ENCODE results near the gene MRGPRE. TPM values are rescaled to one million over a fixed set of nuclear protein-coding genes. Genes with fewer than 3 reads are reported as not detected.
A peak's percentile ranks its signal among the peaks of the same experiment; 100 is the strongest.

The MRGPRE gene
- total RNA-seq, 1 donor from 2014 or later, result not detected

DNA sequence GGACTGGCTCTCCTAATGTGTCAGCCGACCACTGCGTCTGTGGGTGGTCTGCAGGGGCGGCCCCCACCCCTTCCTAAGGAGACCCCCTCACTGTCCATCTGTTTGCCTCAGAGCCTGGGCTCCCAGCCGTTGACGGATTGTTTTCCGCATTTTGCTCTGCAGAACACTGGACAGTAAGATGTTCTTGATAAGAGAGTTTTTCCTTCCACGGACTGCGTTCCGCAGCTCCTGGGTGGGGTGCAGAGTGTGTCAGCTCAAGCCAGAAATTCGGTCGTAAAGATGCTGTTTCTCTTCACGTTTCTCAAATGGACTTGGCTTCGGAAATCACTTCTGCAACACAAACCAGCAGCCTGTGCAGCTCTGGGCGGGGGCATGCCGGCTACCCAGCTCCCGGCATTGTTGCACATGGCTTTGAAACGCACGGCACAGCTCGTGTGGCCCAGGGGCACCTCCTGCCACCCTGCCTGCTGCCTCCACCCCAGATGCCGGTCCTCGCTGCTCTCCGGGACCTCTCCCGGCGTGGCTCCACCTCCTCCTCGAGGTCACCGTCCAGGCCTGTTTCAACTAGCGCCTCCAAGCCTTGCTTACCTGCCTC is 10.7 kb downstream of the MRGPRE start:
- peak; percentile 74 for DNase-seq (ENCODE audit: extremely low spot score, unreplicated experiment)
- TF ChIP-seq, protein P1, sequence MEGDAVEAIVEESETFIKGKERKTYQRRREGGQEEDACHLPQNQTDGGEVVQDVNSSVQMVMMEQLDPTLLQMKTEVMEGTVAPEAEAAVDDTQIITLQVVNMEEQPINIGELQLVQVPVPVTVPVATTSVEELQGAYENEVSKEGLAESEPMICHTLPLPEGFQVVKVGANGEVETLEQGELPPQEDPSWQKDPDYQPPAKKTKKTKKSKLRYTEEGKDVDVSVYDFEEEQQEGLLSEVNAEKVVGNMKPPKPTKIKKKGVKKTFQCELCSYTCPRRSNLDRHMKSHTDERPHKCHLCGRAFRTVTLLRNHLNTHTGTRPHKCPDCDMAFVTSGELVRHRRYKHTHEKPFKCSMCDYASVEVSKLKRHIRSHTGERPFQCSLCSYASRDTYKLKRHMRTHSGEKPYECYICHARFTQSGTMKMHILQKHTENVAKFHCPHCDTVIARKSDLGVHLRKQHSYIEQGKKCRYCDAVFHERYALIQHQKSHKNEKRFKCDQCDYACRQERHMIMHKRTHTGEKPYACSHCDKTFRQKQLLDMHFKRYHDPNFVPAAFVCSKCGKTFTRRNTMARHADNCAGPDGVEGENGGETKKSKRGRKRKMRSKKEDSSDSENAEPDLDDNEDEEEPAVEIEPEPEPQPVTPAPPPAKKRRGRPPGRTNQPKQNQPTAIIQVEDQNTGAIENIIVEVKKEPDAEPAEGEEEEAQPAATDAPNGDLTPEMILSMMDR (IDR thresholded peaks at IDR 0.05), result no peak

DNA sequence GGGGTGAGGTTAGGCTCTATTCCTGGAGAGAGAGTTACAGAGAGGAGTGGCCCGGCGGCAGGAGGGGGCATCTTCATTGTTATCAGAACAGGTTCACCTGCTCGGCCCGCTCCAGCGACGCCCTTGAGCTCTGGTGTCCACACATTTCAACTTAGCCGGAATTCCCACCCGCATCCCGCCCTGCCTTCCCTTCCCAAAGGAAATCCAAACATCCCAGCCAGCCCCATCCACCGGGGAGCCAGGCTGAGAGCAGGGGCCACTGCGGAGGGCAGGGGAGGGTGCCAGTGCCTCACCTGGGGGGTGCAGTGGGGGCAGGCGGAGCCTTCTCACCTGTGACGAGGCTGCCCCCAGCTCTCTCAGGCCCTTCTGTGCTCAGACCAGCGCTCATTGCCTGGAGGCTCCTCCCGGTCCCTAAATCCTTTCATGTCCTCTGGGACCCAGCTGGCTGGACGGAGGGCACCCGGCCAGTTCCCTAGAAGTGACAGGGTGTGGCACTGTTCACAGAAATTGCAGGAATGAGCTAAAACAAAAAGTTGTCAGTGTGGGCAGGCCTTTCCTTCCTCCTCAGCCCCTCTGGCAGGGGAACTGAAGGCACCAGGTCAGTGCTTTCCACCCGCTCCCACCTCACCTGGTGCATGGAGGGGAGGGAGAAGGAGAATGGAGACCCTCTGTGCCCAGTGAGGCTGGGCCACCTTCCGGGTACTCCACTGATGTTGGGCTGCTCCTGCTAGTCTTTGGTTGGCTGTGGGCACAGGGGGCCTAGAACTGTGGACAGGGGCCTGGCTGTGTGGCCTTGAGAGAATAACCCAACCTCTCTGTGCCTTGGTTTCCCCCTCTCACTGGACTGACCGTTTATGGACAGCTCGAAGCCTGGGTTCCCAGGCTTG is 11.5 kb downstream of the MRGPRE start:
- Mint-ChIP-seq H3K36me3 (ENCODE audit: unreplicated experiment) (no peaks in the 10 kb centered on the region), H3K4me3 (ENCODE audit: unreplicated experiment) (no peak overlapping the region), H3K9me3 (ENCODE audit: unreplicated experiment) (no peaks in the 10 kb centered on the region), H3K4me1 (ENCODE audit: unreplicated experiment) (peaks cover 6% of the 10 kb centered on the region), H3K27me3 (ENCODE audit: unreplicated experiment) (peaks cover 29% of the 10 kb centered on the region), H3K27ac (ENCODE audit: unreplicated experiment) (no peak overlapping the region)
- TF ChIP-seq, protein P1 (IDR thresholded peaks at IDR 0.05), result no peak
- DNase-seq (ENCODE audit: extremely low spot score, unreplicated experiment), result peak; percentile 63

More for the DNA sequence above, 10.7 kb downstream of the MRGPRE start:
- Mint-ChIP-seq H3K27ac (ENCODE audit: unreplicated experiment) (no peak overlapping the region), H3K4me1 (ENCODE audit: unreplicated experiment) (peaks cover 6% of the 10 kb centered on the region), H3K4me3 (ENCODE audit: unreplicated experiment) (no peak overlapping the region), H3K36me3 (ENCODE audit: unreplicated experiment) (no peaks in the 10 kb centered on the region), H3K27me3 (ENCODE audit: unreplicated experiment) (peaks cover 29% of the 10 kb centered on the region), H3K9me3 (ENCODE audit: unreplicated experiment) (no peaks in the 10 kb centered on the region)

DNA sequence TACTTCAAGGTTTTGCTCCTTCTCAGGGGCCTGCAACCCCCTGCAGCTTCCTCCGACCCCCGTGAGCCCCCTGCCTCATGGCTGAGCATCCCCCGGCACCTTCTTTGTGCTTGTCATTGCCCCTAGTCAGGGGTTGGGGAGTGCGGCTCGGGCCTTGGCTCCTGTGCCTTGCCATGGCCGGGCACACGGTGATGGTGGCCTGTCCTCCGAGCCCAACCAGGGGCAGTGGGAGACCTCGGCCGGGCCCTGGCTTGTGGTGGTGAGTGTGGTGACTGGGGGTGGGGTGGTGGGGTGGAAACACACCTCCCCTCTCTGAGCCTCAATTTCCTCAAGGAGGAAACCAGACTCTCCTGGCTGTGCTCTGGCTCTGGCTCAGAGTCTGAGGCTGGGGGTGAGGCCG is 12.1 kb downstream of the MRGPRE start:
- TF ChIP-seq, protein P1 (IDR thresholded peaks at IDR 0.05), result no peak
- Mint-ChIP-seq H3K36me3 (ENCODE audit: unreplicated experiment) (no peaks in the 10 kb centered on the region), H3K4me1 (ENCODE audit: unreplicated experiment) (peaks cover 6% of the 10 kb centered on the region), H3K4me3 (ENCODE audit: unreplicated experiment) (no peak overlapping the region), H3K27me3 (ENCODE audit: unreplicated experiment) (peaks cover 30% of the 10 kb centered on the region), H3K9me3 (ENCODE audit: unreplicated experiment) (no peaks in the 10 kb centered on the region), H3K27ac (ENCODE audit: unreplicated experiment) (no peak overlapping the region)
- no peak for DNase-seq (ENCODE audit: extremely low spot score, unreplicated experiment)

DNA sequence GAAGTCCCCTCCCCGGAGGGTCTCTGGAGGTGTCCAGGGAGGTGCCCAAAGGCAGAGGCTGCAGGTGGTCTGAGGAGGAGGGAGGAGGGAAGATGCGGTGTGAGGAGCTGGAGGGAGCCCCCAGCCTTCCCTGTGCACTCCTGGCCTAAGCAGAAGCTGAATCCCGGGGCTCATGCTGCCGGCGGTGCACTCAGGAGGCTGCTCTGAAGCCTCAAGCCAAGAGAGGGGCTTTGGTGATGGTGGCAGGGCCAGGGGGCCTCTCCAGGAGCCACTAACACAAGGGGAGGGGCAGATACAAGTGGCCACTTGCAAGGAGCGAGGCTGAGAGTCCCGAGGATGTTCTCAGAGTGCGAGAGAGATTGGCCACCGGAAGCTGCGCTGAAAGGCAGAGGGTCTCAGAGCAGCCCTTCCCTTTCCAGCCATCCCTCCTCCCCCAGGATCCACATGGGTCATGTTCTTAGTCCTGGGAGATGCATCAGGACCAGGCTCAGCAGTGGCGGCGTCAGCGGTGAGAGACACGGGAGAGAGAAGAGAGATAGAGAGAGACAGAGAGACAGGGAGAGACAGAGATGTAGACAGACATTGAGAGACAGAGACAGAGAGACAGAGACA is 12.8 kb downstream of the MRGPRE start:
- no peak for DNase-seq (ENCODE audit: extremely low spot score, unreplicated experiment)
- H3K4me1 Mint-ChIP-seq (ENCODE audit: unreplicated experiment), result peaks cover 6% of the 10 kb centered on the region
- TF ChIP-seq, protein P1 (IDR thresholded peaks at IDR 0.05), result no peak
- peaks cover 28% of the 10 kb centered on the region for H3K27me3 Mint-ChIP-seq (ENCODE audit: unreplicated experiment)
- no peak overlapping the region for H3K27ac Mint-ChIP-seq (ENCODE audit: unreplicated experiment)
- H3K9me3 Mint-ChIP-seq (ENCODE audit: unreplicated experiment), result no peaks in the 10 kb centered on the region
- H3K4me3 Mint-ChIP-seq (ENCODE audit: unreplicated experiment), result no peak overlapping the region
- H3K36me3 Mint-ChIP-seq (ENCODE audit: unreplicated experiment), result no peaks in the 10 kb centered on the region
